WTC11 (cell line): ENCODE results near the gene RERG. TPM values are rescaled to one million over a fixed set of nuclear protein-coding genes. Genes with fewer than 3 reads are reported as not detected.

Experiments
- ATAC-seq: fragments of 200-7000 bp; cut with Tn5 transposase; 2 replicates; pipeline ENCODE4 v1.10.0; 2021; ENCODE audit warnings: mild to moderate bottlenecking, moderate library complexity
- CTCF ChIA-PET: fragments of 300-600 bp; sonication (Branson Sonifier 250); formaldehyde crosslinking; loops from one replicate; lab custom pipeline; 2021; ENCODE audit warnings: antibody characterized with exemption; lab: Charles Lee
- POLR2A ChIA-PET: fragments of 350-600 bp; sonication (Branson Sonifier 250); formaldehyde crosslinking; loops from one replicate; lab custom pipeline; 2021; ENCODE audit warnings: antibody characterized with exemption; lab: Charles Lee
- DNase-seq: peaks from one replicate; pipeline ENCODE4 v3.0.0; 2021; ENCODE audit warnings: low spot score
- H3K27ac Mint-ChIP-seq: 2 replicates; pipeline ENCODE4 v1.8.0; 2021; ENCODE audit warnings: mixed read lengths
- H3K27me3 Mint-ChIP-seq: 2 replicates; pipeline ENCODE4 v1.8.0; 2021; ENCODE audit warnings: low read depth, mild to moderate bottlenecking, moderate library complexity, mixed read lengths
- H3K36me3 Mint-ChIP-seq: 2 replicates; pipeline ENCODE4 v1.8.0; 2021; ENCODE audit warnings: mixed read lengths
- H3K4me1 Mint-ChIP-seq: 2 replicates; pipeline ENCODE4 v1.8.0; 2022; ENCODE audit warnings: mixed read lengths
- H3K4me3 Mint-ChIP-seq: 2 replicates; pipeline ENCODE4 v1.8.0; 2021; ENCODE audit warnings: mild to moderate bottlenecking, moderate library complexity, mixed read lengths
- H3K9me3 Mint-ChIP-seq: 2 replicates; pipeline ENCODE4 v1.8.0; 2021; ENCODE audit warnings: mixed read lengths
- E2F5 ChIP-seq: sonication (generic); formaldehyde crosslinking; IDR thresholded peaks from 2 replicates; pipeline ENCODE4 v1.8.1; 2022; ENCODE audit warnings: mild to moderate bottlenecking, moderate library complexity, missing genetic modification reagents
- FOXK1 ChIP-seq: sonication (generic); formaldehyde crosslinking; IDR thresholded peaks from 2 replicates; pipeline ENCODE4 v1.8.0; 2022; ENCODE audit warnings: mild to moderate bottlenecking, moderate library complexity, missing genetic modification reagents
- IRF2 ChIP-seq: sonication (generic); formaldehyde crosslinking; IDR thresholded peaks from 2 replicates; pipeline ENCODE4 v1.8.0; 2022; ENCODE audit warnings: low read depth, missing genetic modification reagents, borderline replicate concordance
- JAZF1 ChIP-seq: fragments of 250-450 bp; sonication (Bioruptor Pico); IDR thresholded peaks from 2 replicates; pipeline ENCODE4 v1.9.0; 2021; ENCODE audit warnings: moderate library complexity, mild to moderate bottlenecking, inconsistent platforms
- KAT7 ChIP-seq: sonication (generic); formaldehyde crosslinking; IDR thresholded peaks from 2 replicates; pipeline ENCODE4 v1.8.1; 2023; ENCODE audit warnings: missing genetic modification reagents, mild to moderate bottlenecking, borderline replicate concordance
- NFYB ChIP-seq: sonication (generic); formaldehyde crosslinking; conservative IDR thresholded peaks from 2 replicates; pipeline ENCODE4 v1.8.0; 2022; ENCODE audit warnings: low read depth, missing genetic modification reagents
- NR1H2 ChIP-seq: sonication (generic); formaldehyde crosslinking; IDR thresholded peaks from 2 replicates; pipeline ENCODE4 v1.9.0; 2021; ENCODE audit warnings: mild to moderate bottlenecking, moderate library complexity, missing genetic modification reagents
- RORB ChIP-seq: fragments of 250-450 bp; sonication (Bioruptor Pico); IDR thresholded peaks from 2 replicates; pipeline ENCODE4 v1.9.0; 2021; ENCODE audit warnings: mild to moderate bottlenecking
- SMAD3 ChIP-seq: sonication (generic); formaldehyde crosslinking; IDR thresholded peaks from 2 replicates; pipeline ENCODE4 v1.8.0; 2022; ENCODE audit warnings: missing genetic modification reagents, mild to moderate bottlenecking, borderline replicate concordance
- SOX15 ChIP-seq: fragments of 250-450 bp; sonication (Bioruptor Pico); IDR thresholded peaks from 2 replicates; pipeline ENCODE4 v1.9.0; 2021; ENCODE audit warnings: mild to moderate bottlenecking
- TEAD4 ChIP-seq: sonication (generic); formaldehyde crosslinking; IDR thresholded peaks from 2 replicates; pipeline ENCODE4 v1.8.0; 2022; ENCODE audit warnings: mild to moderate bottlenecking, missing genetic modification reagents
- USF2 ChIP-seq: sonication (generic); formaldehyde crosslinking; IDR thresholded peaks from 2 replicates; pipeline ENCODE4 v1.8.1; 2023; ENCODE audit warnings: mild to moderate bottlenecking, missing genetic modification reagents, moderate library complexity
- ZNF232 ChIP-seq: sonication (generic); formaldehyde crosslinking; IDR thresholded peaks from 2 replicates; pipeline ENCODE4 v1.8.0; 2022; ENCODE audit warnings: mild to moderate bottlenecking, missing genetic modification reagents
- ZNF317 ChIP-seq: sonication (generic); formaldehyde crosslinking; IDR thresholded peaks from 2 replicates; pipeline ENCODE4 v1.8.1; 2023; ENCODE audit warnings: low read depth, mild to moderate bottlenecking, moderate library complexity, missing genetic modification reagents, borderline replicate concordance
- ZNF416 ChIP-seq: fragments of 250-450 bp; sonication (Bioruptor Pico); IDR thresholded peaks from 2 replicates; pipeline ENCODE4 v1.9.0; 2021; ENCODE audit warnings: mild to moderate bottlenecking, inconsistent platforms
- ZNF671 ChIP-seq: fragments of 250-450 bp; sonication (Bioruptor Pico); IDR thresholded peaks from 2 replicates; pipeline ENCODE4 v1.8.0; 2021; ENCODE audit warnings: mild to moderate bottlenecking
- total RNA-seq: library from RNA; stranded (reverse); gene quantifications from 3 replicates; pipeline ENCODE4 v1.2.3, GENCODE V29; 2021
- TF ChIP-seq, protein P1 (sequence below): sonication (generic); formaldehyde crosslinking; IDR thresholded peaks from 2 replicates; pipeline ENCODE4 v1.8.1; 2023; ENCODE audit warnings: mild to moderate bottlenecking, moderate library complexity, missing genetic modification reagents
- TF ChIP-seq, protein P2 (sequence below): sonication (generic); formaldehyde crosslinking; IDR thresholded peaks from 2 replicates; pipeline ENCODE4 v1.8.1; 2022; ENCODE audit warnings: mild to moderate bottlenecking, missing genetic modification reagents, moderate library complexity, borderline replicate concordance
- TF ChIP-seq, protein P3 (sequence below): sonication (generic); formaldehyde crosslinking; IDR thresholded peaks from 2 replicates; pipeline ENCODE4 v1.8.1; 2022; ENCODE audit warnings: missing genetic modification reagents, borderline replicate concordance

RERG gene
- total RNA-seq, 1 experiment from 2014 or later, result 0.28 TPM

GRCh38 chr12:15243102-15243501, 21.9 kb upstream of the RERG start:
- ATAC-seq, result no peak
- DNase-seq, result no peak
- TF ChIP-seq ZNF416 (CRISPR knock-in tag) (no peak), JAZF1 (CRISPR knock-in tag) (no peak)
- TF ChIP-seq, protein P1, sequence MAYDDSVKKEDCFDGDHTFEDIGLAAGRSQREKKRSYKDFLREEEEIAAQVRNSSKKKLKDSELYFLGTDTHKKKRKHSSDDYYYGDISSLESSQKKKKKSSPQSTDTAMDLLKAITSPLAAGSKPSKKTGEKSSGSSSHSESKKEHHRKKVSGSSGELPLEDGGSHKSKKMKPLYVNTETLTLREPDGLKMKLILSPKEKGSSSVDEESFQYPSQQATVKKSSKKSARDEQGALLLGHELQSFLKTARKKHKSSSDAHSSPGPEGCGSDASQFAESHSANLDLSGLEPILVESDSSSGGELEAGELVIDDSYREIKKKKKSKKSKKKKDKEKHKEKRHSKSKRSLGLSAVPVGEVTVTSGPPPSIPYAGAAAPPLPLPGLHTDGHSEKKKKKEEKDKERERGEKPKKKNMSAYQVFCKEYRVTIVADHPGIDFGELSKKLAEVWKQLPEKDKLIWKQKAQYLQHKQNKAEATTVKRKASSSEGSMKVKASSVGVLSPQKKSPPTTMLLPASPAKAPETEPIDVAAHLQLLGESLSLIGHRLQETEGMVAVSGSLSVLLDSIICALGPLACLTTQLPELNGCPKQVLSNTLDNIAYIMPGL, result no peak
- Mint-ChIP-seq H3K27ac (no peak overlapping the region), H3K4me3 (no peak overlapping the region), H3K27me3 (no peaks in the 10 kb centered on the region), H3K9me3 (peaks cover 16% of the 10 kb centered on the region), H3K36me3 (no peaks in the 10 kb centered on the region), H3K4me1 (no peaks in the 10 kb centered on the region)
- ChIA-PET CTCF (no interaction called here), POLR2A (no interaction called here)

GRCh38 chr12:15240898-15241297, 19.7 kb upstream of the RERG start:
- peaks cover under 1% of the 10 kb centered on the region for H3K9me3 Mint-ChIP-seq
- H3K4me1 Mint-ChIP-seq, result no peaks in the 10 kb centered on the region

DNA sequence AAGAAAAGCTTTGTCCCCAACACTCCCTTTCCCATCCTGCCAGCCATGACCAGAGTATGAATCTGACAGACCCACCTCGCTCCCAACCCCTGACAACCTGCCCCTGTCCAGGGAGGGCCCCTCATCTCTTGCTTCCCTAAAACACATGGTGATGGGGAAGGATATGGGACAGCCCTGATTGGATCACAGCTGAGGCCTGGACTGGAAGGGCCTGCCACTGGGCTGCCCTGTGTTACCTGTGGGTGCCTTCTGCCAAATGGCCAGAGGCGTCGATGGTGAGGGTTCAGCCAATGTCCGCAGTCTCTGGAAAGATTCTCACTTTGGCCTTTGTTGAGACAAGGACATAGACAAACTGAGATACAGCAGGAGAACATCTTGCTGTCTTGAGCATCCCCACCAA, 13.3 kb upstream of the RERG start:
- Mint-ChIP-seq H3K27me3 (no peaks in the 10 kb centered on the region; the same call in 1 of the 2 replicates), H3K4me1 (no peaks in the 10 kb centered on the region), H3K4me3 (no peak overlapping the region), H3K27ac (no peak overlapping the region), H3K36me3 (no peaks in the 10 kb centered on the region), H3K9me3 (peaks cover 12% of the 10 kb centered on the region)
- ATAC-seq (peak; percentile 30; the same call in 1 of the 2 replicates), DNase-seq (no peak)
- POLR2A ChIA-PET, result no interaction called here
- CTCF ChIA-PET, result no interaction called here
- TF ChIP-seq FOXK1 (CRISPR knock-in tag), result no peak
- no peak for TF ChIP-seq RORB (CRISPR knock-in tag)
- no peak for TF ChIP-seq SOX15 (CRISPR knock-in tag)
- TF ChIP-seq NR1H2 (CRISPR knock-in tag), result no peak
- no peak for TF ChIP-seq SMAD3 (CRISPR knock-in tag)
- TF ChIP-seq ZNF232 (CRISPR knock-in tag), result no peak
- no peak for TF ChIP-seq JAZF1 (CRISPR knock-in tag)

More at GRCh38 chr12:15240898-15241297, 19.7 kb upstream of the RERG start:
- Mint-ChIP-seq H3K4me3 (no peak overlapping the region), H3K27ac (no peak overlapping the region), H3K36me3 (no peaks in the 10 kb centered on the region), H3K27me3 (no peaks in the 10 kb centered on the region; the same call in 1 of the 2 replicates)
- ChIA-PET CTCF (interaction anchor here (1.4 kb wide), 2 partner anchors 14 to 20 kb away, joined by 4 to 6 read pairs; partner anchors contain the start of gene RERG), POLR2A (no interaction called here)
- DNase-seq (no peak), ATAC-seq (no peak)
- TF ChIP-seq SOX15 (CRISPR knock-in tag), result no peak
- TF ChIP-seq NFYB (CRISPR knock-in tag), result no peak
- TF ChIP-seq ZNF317 (CRISPR knock-in tag), result no peak
- no peak for TF ChIP-seq RORB (CRISPR knock-in tag)
- TF ChIP-seq USF2 (CRISPR knock-in tag), result no peak
- TF ChIP-seq KAT7 (CRISPR knock-in tag), result no peak
- TF ChIP-seq, protein P2, sequence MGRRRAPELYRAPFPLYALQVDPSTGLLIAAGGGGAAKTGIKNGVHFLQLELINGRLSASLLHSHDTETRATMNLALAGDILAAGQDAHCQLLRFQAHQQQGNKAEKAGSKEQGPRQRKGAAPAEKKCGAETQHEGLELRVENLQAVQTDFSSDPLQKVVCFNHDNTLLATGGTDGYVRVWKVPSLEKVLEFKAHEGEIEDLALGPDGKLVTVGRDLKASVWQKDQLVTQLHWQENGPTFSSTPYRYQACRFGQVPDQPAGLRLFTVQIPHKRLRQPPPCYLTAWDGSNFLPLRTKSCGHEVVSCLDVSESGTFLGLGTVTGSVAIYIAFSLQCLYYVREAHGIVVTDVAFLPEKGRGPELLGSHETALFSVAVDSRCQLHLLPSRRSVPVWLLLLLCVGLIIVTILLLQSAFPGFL (CRISPR knock-in tag), result no peak
- TF ChIP-seq E2F5 (CRISPR knock-in tag), result no peak
- TF ChIP-seq ZNF671, result no peak
- TF ChIP-seq TEAD4, result no peak
- TF ChIP-seq FOXK1 (CRISPR knock-in tag), result no peak
- no peak for TF ChIP-seq IRF2
- TF ChIP-seq, protein P3, sequence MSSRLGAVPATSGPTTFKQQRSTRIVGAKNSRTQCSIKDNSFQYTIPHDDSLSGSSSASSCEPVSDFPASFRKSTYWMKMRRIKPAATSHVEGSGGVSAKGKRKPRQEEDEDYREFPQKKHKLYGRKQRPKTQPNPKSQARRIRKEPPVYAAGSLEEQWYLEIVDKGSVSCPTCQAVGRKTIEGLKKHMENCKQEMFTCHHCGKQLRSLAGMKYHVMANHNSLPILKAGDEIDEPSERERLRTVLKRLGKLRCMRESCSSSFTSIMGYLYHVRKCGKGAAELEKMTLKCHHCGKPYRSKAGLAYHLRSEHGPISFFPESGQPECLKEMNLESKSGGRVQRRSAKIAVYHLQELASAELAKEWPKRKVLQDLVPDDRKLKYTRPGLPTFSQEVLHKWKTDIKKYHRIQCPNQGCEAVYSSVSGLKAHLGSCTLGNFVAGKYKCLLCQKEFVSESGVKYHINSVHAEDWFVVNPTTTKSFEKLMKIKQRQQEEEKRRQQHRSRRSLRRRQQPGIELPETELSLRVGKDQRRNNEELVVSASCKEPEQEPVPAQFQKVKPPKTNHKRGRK (CRISPR knock-in tag), result no peak
- no peak for TF ChIP-seq ZNF416 (CRISPR knock-in tag)
